ENCODE results near the gene ZNF154. TPM values are rescaled to one million over a fixed set of nuclear protein-coding genes. Genes with fewer than 3 reads are reported as not detected.

The ZNF154 gene
- total RNA-seq, 1 experiment from 2014 or later = 18.7 TPM

GRCh38 chr19:57712222-57712621, 3.2 kb upstream of the ZNF154 start:
- H3K56ac ChIP-seq (ENCODE audit: insufficient read length, low read depth, low read length) = no peak overlapping the region
- no CpG with 5 or more reads among the region's 1 CpG for WGBS (ENCODE audit: extremely low coverage, insufficient read length, low lambda C conversion rate)

More at GRCh38 chr19:57712222-57712621, 3.2 kb upstream of the ZNF154 start:
- Histone ChIP-seq H3K79me1 (ENCODE audit: insufficient read depth, low read depth, low read length, poor library complexity, severe bottlenecking) (no peaks in the 10 kb centered on the region), H3K27me3 (ENCODE audit: insufficient read depth, low read length) (no peaks in the 10 kb centered on the region), H3K4ac (ENCODE audit: low read depth, low read length) (no peak overlapping the region), H2BK12ac (ENCODE audit: insufficient read length, low read depth, low read length) (no peak overlapping the region), H4K20me1 (ENCODE audit: control insufficient read depth, insufficient read depth, insufficient read length) (no peaks in the 10 kb centered on the region), H2AK5ac (ENCODE audit: insufficient read length, low read length) (no peak overlapping the region), H3K23ac (ENCODE audit: insufficient read length, low read depth, low read length) (no peak overlapping the region), H2BK20ac (ENCODE audit: low read depth, low read length, poor library complexity, severe bottlenecking) (no peak overlapping the region), H3K9ac (ENCODE audit: extremely low read depth, insufficient read length, low read length) (no peak overlapping the region), H2BK120ac (ENCODE audit: low read depth, low read length, poor library complexity, severe bottlenecking) (no peak overlapping the region), H2AFZ (ENCODE audit: low read length) (no peak overlapping the region), H4K5ac (ENCODE audit: insufficient read length, low read depth, low read length) (no peak overlapping the region), H3T11ph (ENCODE audit: low read length) (no peak overlapping the region), H3K4me1 (ENCODE audit: insufficient read depth, low read length) (no peaks in the 10 kb centered on the region; the same call in 1 of the 2 replicates), H3K9me3 (ENCODE audit: control insufficient read depth, low read depth, low read length) (no peaks in the 10 kb centered on the region), H3K23me2 (ENCODE audit: insufficient read length, low read depth, low read length, poor library complexity, severe bottlenecking) (peaks cover 8% of the 10 kb centered on the region), H2BK15ac (ENCODE audit: low read depth, low read length) (no peak overlapping the region), H3K14ac (ENCODE audit: insufficient read depth, low read length) (no peak overlapping the region), H4K8ac (replicated peaks; ENCODE audit: insufficient read length, low read depth, low read length) (no peak overlapping the region), H3K18ac (ENCODE audit: insufficient read length, low read depth, low read length) (no peak overlapping the region), H4K91ac (ENCODE audit: insufficient read length, low read depth, low read length) (no peak overlapping the region), H2BK5ac (ENCODE audit: insufficient read length, low read length) (no peak overlapping the region), H3K27ac (ENCODE audit: insufficient read length, low read depth, low read length) (no peak overlapping the region), H3K4me2 (ENCODE audit: insufficient read depth, insufficient read length, low read length) (no peak overlapping the region), H3K79me2 (ENCODE audit: insufficient read depth, low read length) (peaks cover 5% of the 10 kb centered on the region; the same call in 1 of the 2 replicates)
- Mint-ChIP-seq H3K9me3 (no peaks in the 10 kb centered on the region; a peak in 1 of 5 replicates), H3K27me3 (ENCODE audit: low read depth) (no peaks in the 10 kb centered on the region; the same call in 1 of the 2 replicates), H3K4me3 (no peak overlapping the region), H3K36me3 (ENCODE audit: insufficient read depth in 1 of 3, low read depth in 3 of 3) (peaks cover 7 to 14% (median 9%) of the 10 kb centered on the region in 3 experiments), H3K4me1 (peaks cover 18% of the 10 kb centered on the region in 2 experiments), H3K27ac (no peak overlapping the region)
- no peak for TF ChIP-seq CTCF (conservative IDR thresholded peaks at IDR 0.05)
- DNase-seq = no peak
